Measurements from ENCODE around the gene ADCY5. TPM values are rescaled to one million over a fixed set of nuclear protein-coding genes. Genes with fewer than 3 reads are reported as not detected.

Gene ADCY5
- total and polyA plus RNA-seq, 2 donors, result 0.76 to 1.7 TPM

DNA sequence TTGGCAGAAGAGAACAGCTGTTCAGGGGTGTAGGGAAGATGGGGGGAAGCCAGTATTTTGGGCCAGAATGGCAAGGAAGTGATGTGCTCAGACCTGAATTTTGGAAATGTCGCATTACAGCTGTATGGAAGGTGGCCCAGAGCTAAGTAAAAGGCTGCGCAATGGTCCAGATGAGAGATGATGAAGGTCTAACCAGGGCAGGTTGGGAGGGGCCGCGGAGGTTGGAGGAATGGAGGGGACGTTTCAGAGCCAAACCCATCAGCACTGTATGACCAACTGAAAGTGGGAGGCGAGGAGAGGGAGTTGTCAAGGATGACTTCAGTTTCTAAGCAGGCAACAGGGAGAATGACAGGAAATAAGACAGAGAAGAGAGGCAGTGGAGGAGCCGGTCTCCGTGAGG lies 60.8 kb downstream of the ADCY5 start:
- WGBS, result 95% methylated on average over 8 of the region's 8 CpGs
- H3K4me1 ChIP-seq (ENCODE audit: control insufficient read depth in 2 of 2, insufficient read depth in 2 of 2, low read length in 2 of 2), result no peaks in the 10 kb centered on the region
- no peak overlapping the region for H3K27ac ChIP-seq (ENCODE audit: low read depth in 1 of 2, low read length in 1 of 2)

DNA sequence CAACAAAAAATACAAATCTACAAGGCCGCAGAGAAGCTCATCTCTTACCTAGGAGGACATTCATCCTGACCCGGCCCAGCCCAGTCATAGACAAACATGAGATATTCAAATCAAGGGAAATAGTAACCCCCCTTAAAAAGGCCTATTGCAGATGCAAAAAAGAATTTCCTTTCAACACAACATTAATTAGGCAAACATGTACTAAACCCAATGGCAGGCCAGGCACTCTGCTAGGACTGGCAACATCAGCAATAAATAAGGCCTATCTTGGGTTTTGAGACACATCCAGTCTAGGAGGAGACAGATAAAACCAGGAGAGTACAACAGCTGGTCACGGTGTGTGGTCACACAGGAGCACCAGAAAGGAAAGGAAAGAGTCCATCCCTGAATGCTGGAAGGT lies 61.4 kb downstream of the ADCY5 start:
- no peak for DNase-seq (ENCODE audit: low read depth in 6 of 9, low spot score in 9 of 9)
- H3K27ac ChIP-seq (ENCODE audit: low read depth in 1 of 2, low read length in 1 of 2), result no peak overlapping the region
- peaks cover 0 to 7% of the 10 kb centered on the region in 2 donors for H3K27me3 ChIP-seq (ENCODE audit: control insufficient read depth in 2 of 2, insufficient read depth in 1 of 2, low read length in 1 of 2)
- 95% methylated on average over 3 of the region's 3 CpGs for WGBS
- no peak overlapping the region for H3K4me3 ChIP-seq (ENCODE audit: low read length in 2 of 2)
- no peaks in the 10 kb centered on the region for H3K9me3 ChIP-seq (ENCODE audit: control insufficient read depth in 2 of 2, insufficient read depth in 1 of 2, low read length in 1 of 2)
- no peaks in the 10 kb centered on the region for H3K4me1 ChIP-seq (ENCODE audit: control insufficient read depth in 2 of 2, insufficient read depth in 2 of 2, low read length in 2 of 2)
- no peaks in the 10 kb centered on the region for H3K36me3 ChIP-seq (ENCODE audit: control insufficient read depth in 2 of 2, insufficient read depth in 2 of 2, low read length in 1 of 2)

More for the DNA sequence above, 60.8 kb downstream of the ADCY5 start:
- DNase-seq (ENCODE audit: low read depth in 6 of 9, low spot score in 9 of 9), result no peak
- H3K9me3 ChIP-seq (ENCODE audit: control insufficient read depth in 2 of 2, insufficient read depth in 1 of 2, low read length in 1 of 2), result no peaks in the 10 kb centered on the region
- peaks cover 0 to 7% of the 10 kb centered on the region in 2 donors for H3K27me3 ChIP-seq (ENCODE audit: control insufficient read depth in 2 of 2, insufficient read depth in 1 of 2, low read length in 1 of 2)
- no peaks in the 10 kb centered on the region for H3K36me3 ChIP-seq (ENCODE audit: control insufficient read depth in 2 of 2, insufficient read depth in 2 of 2, low read length in 1 of 2)
- H3K4me3 ChIP-seq (ENCODE audit: low read length in 2 of 2), result no peak overlapping the region

DNA sequence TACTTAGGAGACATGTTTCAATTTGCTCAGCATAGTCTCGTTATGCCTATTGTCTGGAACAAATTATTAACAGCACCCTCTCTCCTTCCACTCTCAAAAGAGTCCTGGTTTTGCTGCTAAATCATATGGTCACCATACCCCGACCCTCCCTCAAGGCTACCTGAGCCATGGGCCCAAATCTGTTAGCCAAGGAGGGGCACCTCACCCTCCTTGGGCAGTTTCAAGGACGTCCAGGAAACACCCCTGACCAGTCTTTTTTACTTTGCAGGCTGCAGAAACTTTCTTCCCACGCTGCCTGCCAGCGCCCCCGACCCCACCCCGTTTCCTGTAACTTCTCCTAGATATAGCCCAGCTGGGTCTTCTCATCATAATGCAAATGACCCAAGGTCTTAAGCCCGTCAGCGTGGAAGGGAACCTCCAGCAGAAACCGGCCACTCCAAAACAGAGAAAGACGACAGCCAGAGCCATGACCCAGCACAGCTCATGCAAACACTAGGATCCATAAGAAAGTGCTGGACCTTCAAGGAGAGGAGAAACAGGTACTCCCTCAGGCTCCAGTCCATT lies 62.3 kb downstream of the ADCY5 start:
- no peak for DNase-seq (ENCODE audit: low read depth in 6 of 9, low spot score in 9 of 9)
- H3K4me1 ChIP-seq (ENCODE audit: control insufficient read depth in 2 of 2, insufficient read depth in 2 of 2, low read length in 2 of 2), result no peaks in the 10 kb centered on the region
- WGBS, result 71% methylated on average over 11 of the region's 11 CpGs

DNA sequence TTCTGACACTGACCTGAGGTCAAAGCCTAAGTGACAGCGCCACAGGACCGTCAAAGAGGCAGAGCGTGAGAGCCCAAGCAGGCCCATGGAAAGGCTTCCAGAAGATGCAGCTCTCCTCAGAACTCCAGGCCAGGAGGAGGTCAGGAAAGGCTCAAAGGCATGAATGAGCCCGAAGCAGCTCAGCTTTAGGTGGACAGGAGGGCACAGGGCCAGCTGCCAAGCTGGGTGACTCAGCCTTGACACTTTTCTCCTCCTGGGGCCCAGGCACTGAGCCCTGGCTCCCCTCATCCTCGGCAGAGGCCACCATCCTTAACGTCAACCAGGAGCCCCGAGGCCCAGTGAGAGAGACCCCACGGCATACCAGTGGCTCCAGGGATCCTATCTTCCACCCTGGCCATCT lies 62.9 kb downstream of the ADCY5 start:
- Histone ChIP-seq H3K4me3 (ENCODE audit: low read length in 2 of 2) (no peak overlapping the region), H3K9me3 (ENCODE audit: control insufficient read depth in 2 of 2, insufficient read depth in 1 of 2, low read length in 1 of 2) (no peaks in the 10 kb centered on the region), H3K27me3 (ENCODE audit: control insufficient read depth in 2 of 2, insufficient read depth in 1 of 2, low read length in 1 of 2) (peaks cover 0 to 7% of the 10 kb centered on the region in 2 donors), H3K4me1 (ENCODE audit: control insufficient read depth in 2 of 2, insufficient read depth in 2 of 2, low read length in 2 of 2) (no peaks in the 10 kb centered on the region), H3K27ac (ENCODE audit: low read depth in 1 of 2, low read length in 1 of 2) (no peak overlapping the region), H3K36me3 (ENCODE audit: control insufficient read depth in 2 of 2, insufficient read depth in 2 of 2, low read length in 1 of 2) (no peaks in the 10 kb centered on the region)
- DNase-seq (ENCODE audit: low read depth in 6 of 9, low spot score in 9 of 9), result no peak
- 82% methylated on average over 8 of the region's 8 CpGs for WGBS

More for the DNA sequence above, 62.3 kb downstream of the ADCY5 start:
- H3K27ac ChIP-seq (ENCODE audit: low read depth in 1 of 2, low read length in 1 of 2), result no peak overlapping the region
- H3K27me3 ChIP-seq (ENCODE audit: control insufficient read depth in 2 of 2, insufficient read depth in 1 of 2, low read length in 1 of 2), result peaks cover 0 to 7% of the 10 kb centered on the region in 2 donors
- no peak overlapping the region for H3K4me3 ChIP-seq (ENCODE audit: low read length in 2 of 2)
- no peaks in the 10 kb centered on the region for H3K36me3 ChIP-seq (ENCODE audit: control insufficient read depth in 2 of 2, insufficient read depth in 2 of 2, low read length in 1 of 2)
- no peaks in the 10 kb centered on the region for H3K9me3 ChIP-seq (ENCODE audit: control insufficient read depth in 2 of 2, insufficient read depth in 1 of 2, low read length in 1 of 2)

DNA sequence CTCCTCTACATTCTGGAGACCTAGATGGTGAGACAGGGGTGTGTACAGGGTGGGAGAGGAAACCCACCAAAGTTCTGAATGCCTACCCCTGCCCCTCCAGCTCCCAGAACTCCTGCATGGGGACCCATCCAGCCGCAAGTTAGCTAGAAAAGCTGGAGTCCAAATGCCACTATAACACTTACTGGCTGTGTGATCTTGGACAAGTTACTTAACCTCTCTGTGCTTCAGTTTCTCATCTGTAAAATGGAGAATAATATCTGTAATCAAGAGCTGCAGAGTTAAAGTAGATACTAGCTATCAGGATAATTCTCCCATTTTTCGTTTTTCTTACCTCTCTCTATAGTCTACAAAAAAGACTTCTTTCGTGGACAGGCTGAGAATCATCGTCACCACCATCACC lies 63.4 kb downstream of the ADCY5 start:
- no peaks in the 10 kb centered on the region for H3K9me3 ChIP-seq (ENCODE audit: control insufficient read depth in 2 of 2, insufficient read depth in 1 of 2, low read length in 1 of 2)
- DNase-seq (ENCODE audit: low read depth in 6 of 9, low spot score in 9 of 9), result no peak
- H3K27ac ChIP-seq (ENCODE audit: low read depth in 1 of 2, low read length in 1 of 2), result no peak overlapping the region
- no peaks in the 10 kb centered on the region for H3K4me1 ChIP-seq (ENCODE audit: control insufficient read depth in 2 of 2, insufficient read depth in 2 of 2, low read length in 2 of 2)
- peaks cover 0 to 7% of the 10 kb centered on the region in 2 donors for H3K27me3 ChIP-seq (ENCODE audit: control insufficient read depth in 2 of 2, insufficient read depth in 1 of 2, low read length in 1 of 2)
- H3K36me3 ChIP-seq (ENCODE audit: control insufficient read depth in 2 of 2, insufficient read depth in 2 of 2, low read length in 1 of 2), result no peaks in the 10 kb centered on the region
- H3K4me3 ChIP-seq (ENCODE audit: low read length in 2 of 2), result no peak overlapping the region
- 96% methylated on average over 4 of the region's 4 CpGs for WGBS

DNA sequence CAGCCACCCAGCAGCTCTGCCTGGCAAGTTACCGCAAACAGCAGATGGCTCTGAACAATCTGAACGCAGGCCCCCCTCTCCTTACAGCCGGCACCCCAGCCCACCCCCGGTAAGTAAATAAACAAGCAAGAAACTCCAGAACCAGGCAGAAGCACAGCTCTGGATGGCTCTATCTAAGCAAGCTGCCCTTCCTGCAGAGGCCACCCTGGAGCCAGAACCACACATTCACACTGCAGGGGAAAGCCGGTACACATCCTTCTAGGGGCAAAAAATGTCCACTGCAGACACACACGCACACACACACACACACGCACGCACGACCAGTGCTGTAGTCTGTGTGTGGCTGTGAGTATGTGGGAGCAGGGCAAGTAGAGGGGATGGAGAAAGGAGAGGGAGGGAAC lies 63.9 kb downstream of the ADCY5 start:
- H3K27ac ChIP-seq (ENCODE audit: low read depth in 1 of 2, low read length in 1 of 2), result no peak overlapping the region
- whole genome bisulfite sequencing, result 79% methylated on average over 9 of the region's 9 CpGs
- no peaks in the 10 kb centered on the region for H3K9me3 ChIP-seq (ENCODE audit: control insufficient read depth in 2 of 2, insufficient read depth in 1 of 2, low read length in 1 of 2)
- no peaks in the 10 kb centered on the region for H3K36me3 ChIP-seq (ENCODE audit: control insufficient read depth in 2 of 2, insufficient read depth in 2 of 2, low read length in 1 of 2)
- DNase-seq (ENCODE audit: low read depth in 6 of 9, low spot score in 9 of 9), result no peak
- H3K4me3 ChIP-seq (ENCODE audit: low read length in 2 of 2), result no peak overlapping the region
- no peaks in the 10 kb centered on the region for H3K4me1 ChIP-seq (ENCODE audit: control insufficient read depth in 2 of 2, insufficient read depth in 2 of 2, low read length in 2 of 2)
- peaks cover 0 to 7% of the 10 kb centered on the region in 2 donors for H3K27me3 ChIP-seq (ENCODE audit: control insufficient read depth in 2 of 2, insufficient read depth in 1 of 2, low read length in 1 of 2)

DNA sequence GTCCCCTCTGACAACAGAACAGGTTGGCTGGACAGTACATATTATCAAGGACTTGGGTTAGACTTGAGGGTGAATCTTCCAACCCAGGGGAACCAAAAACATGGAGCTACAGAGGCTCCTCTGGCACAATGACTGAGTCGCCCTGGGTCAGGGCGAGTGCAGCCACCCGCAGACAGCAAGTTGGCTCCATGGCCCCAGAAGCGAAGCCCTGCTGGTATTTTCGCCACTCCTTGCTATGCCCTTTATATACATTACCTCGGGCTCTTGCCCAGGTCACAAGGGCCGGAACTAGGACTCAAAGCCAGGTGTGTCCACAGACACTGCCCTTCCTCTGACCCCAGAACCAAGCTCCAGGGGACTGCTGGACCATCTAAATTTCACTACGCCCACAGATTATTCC lies 64.6 kb downstream of the ADCY5 start:
- H3K4me1 ChIP-seq (ENCODE audit: control insufficient read depth in 2 of 2, insufficient read depth in 2 of 2, low read length in 2 of 2), result no peaks in the 10 kb centered on the region
- H3K4me3 ChIP-seq (ENCODE audit: low read length in 2 of 2), result no peak overlapping the region
- WGBS, result 97% methylated on average over 8 of the region's 8 CpGs
- DNase-seq (ENCODE audit: low read depth in 6 of 9, low spot score in 9 of 9), result no peak
- H3K36me3 ChIP-seq (ENCODE audit: control insufficient read depth in 2 of 2, insufficient read depth in 2 of 2, low read length in 1 of 2), result no peaks in the 10 kb centered on the region
- H3K9me3 ChIP-seq (ENCODE audit: control insufficient read depth in 2 of 2, insufficient read depth in 1 of 2, low read length in 1 of 2), result no peaks in the 10 kb centered on the region
- peaks cover 0 to 7% of the 10 kb centered on the region in 2 donors for H3K27me3 ChIP-seq (ENCODE audit: control insufficient read depth in 2 of 2, insufficient read depth in 1 of 2, low read length in 1 of 2)
- H3K27ac ChIP-seq (ENCODE audit: low read depth in 1 of 2, low read length in 1 of 2), result no peak overlapping the region

DNA sequence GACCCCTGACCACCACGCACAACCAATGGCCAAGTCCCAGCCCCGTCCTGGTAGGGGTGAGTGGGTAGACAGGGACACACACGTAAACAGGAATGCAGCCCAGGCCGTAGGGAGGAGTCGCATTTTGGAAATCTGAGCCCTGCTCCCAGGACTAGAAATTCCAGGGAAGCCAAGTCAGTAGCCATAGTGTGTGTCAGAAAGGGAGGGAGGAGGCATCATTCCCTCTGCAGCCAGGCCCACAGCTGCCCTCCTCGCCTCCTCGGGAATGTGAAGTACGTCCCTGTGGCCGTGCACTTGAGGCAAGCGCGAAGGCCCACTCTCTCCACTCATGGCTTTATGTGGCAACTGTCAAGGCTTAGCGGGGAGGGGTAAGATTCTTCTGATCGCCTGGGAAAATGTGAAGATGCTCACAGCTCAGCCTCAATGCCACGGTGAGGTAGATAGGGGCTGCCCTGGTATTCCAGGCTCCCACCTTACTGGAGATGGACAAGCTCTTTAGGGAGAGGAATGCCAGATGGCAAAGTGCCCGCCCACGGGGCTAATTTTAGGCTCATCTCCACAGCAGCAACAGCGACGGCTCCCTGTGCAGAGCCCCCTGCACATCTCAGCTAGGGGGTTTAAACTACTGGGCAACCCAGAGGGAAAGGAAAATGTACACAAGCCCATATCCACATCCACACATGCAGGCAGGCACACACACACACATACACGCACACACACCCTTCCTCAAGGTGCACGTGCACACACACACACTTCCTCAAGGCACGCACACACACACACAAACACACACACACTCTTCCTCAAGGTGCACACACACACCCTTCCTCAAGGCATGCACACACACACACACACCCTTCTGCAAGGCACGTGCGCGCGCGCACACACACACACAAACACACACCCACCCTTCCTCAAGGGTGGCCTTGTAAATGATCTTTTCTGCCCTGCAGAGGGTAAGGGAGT lies 65.5 kb downstream of the ADCY5 start:
- WGBS, result 90% methylated on average over 26 of the region's 26 CpGs
- Histone ChIP-seq H3K27ac (ENCODE audit: low read depth in 1 of 2, low read length in 1 of 2) (no peak overlapping the region), H3K4me3 (ENCODE audit: low read length in 2 of 2) (no peak overlapping the region), H3K27me3 (ENCODE audit: control insufficient read depth in 2 of 2, insufficient read depth in 1 of 2, low read length in 1 of 2) (peaks cover 0 to 7% of the 10 kb centered on the region in 2 donors), H3K9me3 (ENCODE audit: control insufficient read depth in 2 of 2, insufficient read depth in 1 of 2, low read length in 1 of 2) (no peaks in the 10 kb centered on the region), H3K4me1 (ENCODE audit: control insufficient read depth in 2 of 2, insufficient read depth in 2 of 2, low read length in 2 of 2) (no peaks in the 10 kb centered on the region), H3K36me3 (ENCODE audit: control insufficient read depth in 2 of 2, insufficient read depth in 2 of 2, low read length in 1 of 2) (no peaks in the 10 kb centered on the region)
- no peak for DNase-seq (ENCODE audit: low read depth in 6 of 9, low spot score in 9 of 9)

DNA sequence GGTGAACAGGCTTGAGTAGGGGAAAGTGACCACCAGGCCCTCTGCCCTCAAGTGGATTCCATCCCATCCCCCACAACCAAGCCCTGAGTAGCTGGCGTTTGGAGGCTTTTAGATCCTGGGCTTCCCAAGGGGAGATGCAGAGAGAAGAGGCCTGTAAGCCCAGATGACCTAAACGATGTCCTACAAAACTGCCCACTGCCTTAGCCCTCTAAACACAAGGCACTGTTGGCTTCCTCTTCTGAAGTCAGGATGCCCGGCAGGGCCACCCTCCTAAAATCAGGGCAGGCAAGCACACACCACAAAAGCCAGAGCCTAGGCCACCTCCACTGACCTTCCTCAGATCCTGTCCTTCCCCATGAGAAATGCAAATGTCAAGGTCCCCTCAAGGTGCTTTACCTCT lies 68.6 kb downstream of the ADCY5 start:
- Histone ChIP-seq H3K9me3 (ENCODE audit: control insufficient read depth in 2 of 2, insufficient read depth in 1 of 2, low read length in 1 of 2) (no peaks in the 10 kb centered on the region), H3K4me3 (ENCODE audit: low read length in 2 of 2) (no peak overlapping the region), H3K27ac (ENCODE audit: low read depth in 1 of 2, low read length in 1 of 2) (no peak overlapping the region), H3K4me1 (ENCODE audit: control insufficient read depth in 2 of 2, insufficient read depth in 2 of 2, low read length in 2 of 2) (peaks cover 0 to 6% of the 10 kb centered on the region in 2 donors), H3K27me3 (ENCODE audit: control insufficient read depth in 2 of 2, insufficient read depth in 1 of 2, low read length in 1 of 2) (no peaks in the 10 kb centered on the region), H3K36me3 (ENCODE audit: control insufficient read depth in 2 of 2, insufficient read depth in 2 of 2, low read length in 1 of 2) (no peaks in the 10 kb centered on the region)
- no peak for DNase-seq (ENCODE audit: low read depth in 6 of 9, low spot score in 9 of 9)
- WGBS, result 94% methylated on average over 3 of the region's 3 CpGs
